H9 (cell line): Measurements from ENCODE around the gene WDR37. TPM values are rescaled to one million over a fixed set of nuclear protein-coding genes. Genes with fewer than 3 reads are reported as not detected.

Experiments
- DNase-seq: peaks from one replicate; pipeline ENCODE4 v3.0.0-alpha.2; 2017
- H2AFZ ChIP-seq: one replicate; pipeline ENCODE4 v1.6.1; 2013; ENCODE audit warnings: mild to moderate bottlenecking, low read length, control low read depth, moderate library complexity
- H2AK5ac ChIP-seq: 2 replicates; pipeline ENCODE4 v1.6.1; 2013; ENCODE audit warnings: low read length, control low read depth, mixed read lengths; ENCODE audit not compliant: insufficient read length
- H2BK120ac ChIP-seq: one replicate; pipeline ENCODE4 v1.6.1; 2013; ENCODE audit warnings: low read depth, mild to moderate bottlenecking, low read length, control low read depth, inconsistent platforms; ENCODE audit not compliant: poor library complexity, severe bottlenecking
- H2BK12ac ChIP-seq: 2 replicates; pipeline ENCODE4 v1.6.1; 2013; ENCODE audit warnings: low read length, control low read depth, mixed read lengths, low read depth; ENCODE audit not compliant: insufficient read length
- H2BK15ac ChIP-seq: 2 replicates; pipeline ENCODE4 v1.6.1; 2013; ENCODE audit warnings: low read depth, low read length, control low read depth
- H2BK20ac ChIP-seq: one replicate; pipeline ENCODE4 v1.6.1; 2013; ENCODE audit warnings: low read depth, mild to moderate bottlenecking, low read length, control low read depth, inconsistent platforms; ENCODE audit not compliant: poor library complexity, severe bottlenecking
- H2BK5ac ChIP-seq: 2 replicates; pipeline ENCODE4 v1.6.1; 2013; ENCODE audit warnings: low read length, control low read depth, mixed read lengths; ENCODE audit not compliant: insufficient read length
- H3K14ac ChIP-seq: 2 replicates; pipeline ENCODE4 v1.6.1; 2013; ENCODE audit warnings: low read length, control low read depth; ENCODE audit not compliant: insufficient read depth
- H3K18ac ChIP-seq: 2 replicates; pipeline ENCODE4 v1.6.1; 2013; ENCODE audit warnings: low read depth, mild to moderate bottlenecking, mixed read lengths, low read length, control low read depth; ENCODE audit not compliant: insufficient read length
- H3K23ac ChIP-seq: 2 replicates; pipeline ENCODE4 v1.6.1; 2013; ENCODE audit warnings: low read length, control low read depth, mixed read lengths, low read depth; ENCODE audit not compliant: insufficient read length
- H3K23me2 ChIP-seq: 2 replicates; pipeline ENCODE4 v1.6.1; 2013; ENCODE audit warnings: low read depth, mild to moderate bottlenecking, mixed read lengths, low read length, control low read depth; ENCODE audit not compliant: insufficient read length, poor library complexity, severe bottlenecking
- H3K27ac ChIP-seq: 2 replicates; pipeline ENCODE4 v1.5.1; 2013; ENCODE audit warnings: low read length, control low read depth, mixed read lengths, low read depth; ENCODE audit not compliant: insufficient read length
- H3K27me3 ChIP-seq: 2 replicates; pipeline ENCODE4 v1.6.1; 2013; ENCODE audit warnings: low read length, control low read depth, inconsistent platforms; ENCODE audit not compliant: insufficient read depth
- H3K4ac ChIP-seq: 2 replicates; pipeline ENCODE4 v1.6.1; 2013; ENCODE audit warnings: low read depth, mild to moderate bottlenecking, control low read depth, inconsistent platforms, low read length, moderate library complexity
- H3K4me1 ChIP-seq: 2 replicates; pipeline ENCODE4 v1.6.1; 2013; ENCODE audit warnings: low read length, control low read depth, inconsistent platforms; ENCODE audit not compliant: insufficient read depth
- H3K4me2 ChIP-seq: 2 replicates; pipeline ENCODE4 v1.6.1; 2013; ENCODE audit warnings: low read length, control low read depth, mixed read lengths; ENCODE audit not compliant: insufficient read length, insufficient read depth
- H3K56ac ChIP-seq: 2 replicates; pipeline ENCODE4 v1.6.1; 2013; ENCODE audit warnings: low read depth, mild to moderate bottlenecking, mixed read lengths, low read length, control low read depth; ENCODE audit not compliant: insufficient read length
- H3K79me1 ChIP-seq: 2 replicates; pipeline ENCODE4 v1.6.1; 2013; ENCODE audit warnings: low read depth, mild to moderate bottlenecking, moderate library complexity, low read length, control low read depth, inconsistent platforms; ENCODE audit not compliant: insufficient read depth, poor library complexity, severe bottlenecking
- H3K79me2 ChIP-seq: 2 replicates; pipeline ENCODE4 v1.6.1; 2013; ENCODE audit warnings: low read length, control low read depth, inconsistent platforms; ENCODE audit not compliant: insufficient read depth
- H3K9ac ChIP-seq: 2 replicates; pipeline ENCODE4 v1.6.1; 2013; ENCODE audit warnings: low read length, control low read depth, mixed read lengths; ENCODE audit not compliant: insufficient read length; ENCODE audit errors: extremely low read depth
- H3K9me3 ChIP-seq: one replicate; pipeline ENCODE4 v1.6.1; 2013; ENCODE audit warnings: low read depth, low read length, inconsistent platforms; ENCODE audit not compliant: control insufficient read depth
- H3T11ph ChIP-seq: one replicate; pipeline ENCODE4 v1.6.1; 2013; ENCODE audit warnings: mild to moderate bottlenecking, low read length, control low read depth, inconsistent platforms
- H4K20me1 ChIP-seq: one replicate; pipeline ENCODE4 v1.6.1; 2013; ENCODE audit not compliant: control insufficient read depth, insufficient read length, insufficient read depth
- H4K5ac ChIP-seq: 2 replicates; pipeline ENCODE4 v1.6.1; 2013; ENCODE audit warnings: low read depth, mild to moderate bottlenecking, mixed read lengths, low read length, control low read depth; ENCODE audit not compliant: insufficient read length
- H4K8ac ChIP-seq: replicated peaks from 2 replicates; pipeline ENCODE4 v1.6.1; 2013; ENCODE audit warnings: low read length, control low read depth, mixed read lengths, low read depth; ENCODE audit not compliant: insufficient read length
- H4K91ac ChIP-seq: 2 replicates; pipeline ENCODE4 v1.6.1; 2013; ENCODE audit warnings: low read depth, mild to moderate bottlenecking, moderate library complexity, mixed read lengths, low read length, control low read depth; ENCODE audit not compliant: insufficient read length
- H3K27ac Mint-ChIP-seq, 3 experiments: 2 replicates in 2 of 3; 3 replicates in 1 of 3; pipeline ENCODE4 v1.8.0; 2020 to 2021; ENCODE audit warnings: mixed read lengths in 3 of 3, mild to moderate bottlenecking in 1 of 3, moderate library complexity in 1 of 3
- H3K27me3 Mint-ChIP-seq: 2 replicates; pipeline ENCODE4 v1.8.0; 2021; ENCODE audit warnings: low read depth, mild to moderate bottlenecking, moderate library complexity, mixed read lengths
- H3K36me3 Mint-ChIP-seq, 3 experiments: 2 replicates in 2 of 3; 3 replicates in 1 of 3; pipeline ENCODE4 v1.8.0; 2020 to 2021; ENCODE audit warnings: low read depth in 3 of 3, mixed read lengths in 3 of 3; ENCODE audit not compliant: insufficient read depth in 1 of 3
- H3K4me1 Mint-ChIP-seq, 2 experiments: 2 replicates each; pipeline ENCODE4 v1.8.0; 2020; ENCODE audit warnings: mixed read lengths in 2 of 2
- H3K4me3 Mint-ChIP-seq, 2 experiments: 2 replicates in 1 of 2; 3 replicates in 1 of 2; pipeline ENCODE4 v1.8.0; 2020 to 2021; ENCODE audit warnings: mild to moderate bottlenecking in 2 of 2, mixed read lengths in 2 of 2, moderate library complexity in 1 of 2
- H3K9me3 Mint-ChIP-seq, 2 experiments: 2 replicates in 1 of 2; 3 replicates in 1 of 2; pipeline ENCODE4 v1.8.0; 2020; ENCODE audit warnings: mild to moderate bottlenecking in 2 of 2, mixed read lengths in 2 of 2, moderate library complexity in 1 of 2
- CTCF ChIP-seq: fragments of 200-600 bp; sonication (generic); conservative IDR thresholded peaks from 3 replicates; pipeline ENCODE4 v1.8.0; 2021; ENCODE audit warnings: antibody characterized with exemption, mild to moderate bottlenecking
- WGBS: extraction: QIAGEN DNeasy Blood & Tissue Kit; methylation state at CpG from one replicate; pipeline ENCODE4 v1.1.7; 2013; ENCODE audit warnings: missing lambda C conversion rate, low lambda C conversion rate, mixed read lengths; ENCODE audit not compliant: insufficient read length; ENCODE audit errors: extremely low coverage; 5-methylcytosine and 5-hydroxymethylcytosine counted together
- total RNA-seq: library from RNA; stranded (reverse); gene quantifications from 2 replicates; pipeline ENCODE4 v1.2.1, GENCODE V29; 2021

WDR37 gene
- total RNA-seq, 1 experiment from 2014 or later, result 13.1 TPM

- DNase-seq, result no peak
- no peak overlapping the region for H3K4me3 Mint-ChIP-seq
- Histone ChIP-seq H2AFZ (no peak overlapping the region), H3K9me3 (no peaks in the 10 kb centered on the region), H2BK120ac (no peak overlapping the region), H3K27me3 (no peaks in the 10 kb centered on the region), H3K4me2 (no peak overlapping the region), H2BK15ac (no peak overlapping the region), H3K4me1 (no peaks in the 10 kb centered on the region), H3K23ac (no peak overlapping the region), H3K18ac (no peak overlapping the region), H3K56ac (no peak overlapping the region), H4K8ac (no peak overlapping the region), H3T11ph (no peak overlapping the region), H2BK12ac (no peak overlapping the region), H4K20me1 (no peaks in the 10 kb centered on the region), H4K91ac (no peak overlapping the region), H3K14ac (no peak overlapping the region), H2BK5ac (no peak overlapping the region), H3K23me2 (no peaks in the 10 kb centered on the region), H2AK5ac (no peak overlapping the region), H3K4ac (no peak overlapping the region), H2BK20ac (no peak overlapping the region), H4K5ac (no peak overlapping the region), H3K9ac (no peak overlapping the region), H3K79me2 (0 out of 2 replicates have a peak, but pooled peaks cover 1% of the 10 kb centered on the region), H3K27ac (no peak overlapping the region), H3K79me1 (no peaks in the 10 kb centered on the region)
- peaks cover 9 to 19% (median 12%) of the 10 kb centered on the region in 3 experiments; a peak in 6 of 7 replicates for H3K36me3 Mint-ChIP-seq
- TF ChIP-seq CTCF, result no peak
- H3K27me3 Mint-ChIP-seq, result no peaks in the 10 kb centered on the region
- H3K9me3 Mint-ChIP-seq, result no peaks in the 10 kb centered on the region
- H3K4me1 Mint-ChIP-seq, result no peaks in the 10 kb centered on the region
- H3K27ac Mint-ChIP-seq, result no peak overlapping the region
- no CpG with 5 or more reads among the region's 12 CpGs for WGBS
Measured at GRCh38 chr10:1095498-1095897, 39.3 kb downstream of the WDR37 start.
